Type B pancreatic cell (in vitro differentiated cells): ENCODE measurements around the gene GSTM3. TPM values are rescaled to one million over a fixed set of nuclear protein-coding genes. Genes with fewer than 3 reads are reported as not detected.
"Not testable (repeated sequence)": the region's sequence is repeated elsewhere in the genome, so short reads cannot be mapped to it uniquely, and the experiment has no call there.

Experiments
- DNase-seq: peaks from one replicate; pipeline ENCODE4 v3.0.0; 2021; ENCODE audit warnings: mixed read lengths; ENCODE audit not compliant: unreplicated experiment; ENCODE audit errors: extremely low spot score
- H3K27ac Mint-ChIP-seq: 2 replicates; pipeline ENCODE4 v1.8.0; 2021; ENCODE audit warnings: mild to moderate bottlenecking, mixed read lengths
- H3K27me3 Mint-ChIP-seq: 2 replicates; pipeline ENCODE4 v1.8.0; 2021; ENCODE audit warnings: mixed read lengths
- H3K36me3 Mint-ChIP-seq: 2 replicates; pipeline ENCODE4 v1.8.0; 2021; ENCODE audit warnings: mixed read lengths
- H3K4me1 Mint-ChIP-seq: one replicate; pipeline ENCODE4 v1.8.0; 2021; ENCODE audit warnings: mixed read lengths; ENCODE audit not compliant: unreplicated experiment
- H3K4me3 Mint-ChIP-seq: 2 replicates; pipeline ENCODE4 v1.8.0; 2021; ENCODE audit warnings: mild to moderate bottlenecking, mixed read lengths
- H3K9me3 Mint-ChIP-seq: 2 replicates; pipeline ENCODE4 v1.8.0; 2021; ENCODE audit warnings: mixed read lengths
- total RNA-seq: library from RNA; stranded (reverse); gene quantifications from 2 replicates; pipeline ENCODE4 v1.2.1, GENCODE V29; 2021; ENCODE audit warnings: low replicate concordance
- TF ChIP-seq, protein P1 (sequence below): fragments of 200-600 bp; sonication (generic); conservative IDR thresholded peaks from 2 replicates; pipeline ENCODE4 v1.5.0; 2021; ENCODE audit warnings: antibody characterized with exemption, mild to moderate bottlenecking

Gene GSTM3
- total RNA-seq, 1 donor from 2014 or later = 78.4 TPM

DNA sequence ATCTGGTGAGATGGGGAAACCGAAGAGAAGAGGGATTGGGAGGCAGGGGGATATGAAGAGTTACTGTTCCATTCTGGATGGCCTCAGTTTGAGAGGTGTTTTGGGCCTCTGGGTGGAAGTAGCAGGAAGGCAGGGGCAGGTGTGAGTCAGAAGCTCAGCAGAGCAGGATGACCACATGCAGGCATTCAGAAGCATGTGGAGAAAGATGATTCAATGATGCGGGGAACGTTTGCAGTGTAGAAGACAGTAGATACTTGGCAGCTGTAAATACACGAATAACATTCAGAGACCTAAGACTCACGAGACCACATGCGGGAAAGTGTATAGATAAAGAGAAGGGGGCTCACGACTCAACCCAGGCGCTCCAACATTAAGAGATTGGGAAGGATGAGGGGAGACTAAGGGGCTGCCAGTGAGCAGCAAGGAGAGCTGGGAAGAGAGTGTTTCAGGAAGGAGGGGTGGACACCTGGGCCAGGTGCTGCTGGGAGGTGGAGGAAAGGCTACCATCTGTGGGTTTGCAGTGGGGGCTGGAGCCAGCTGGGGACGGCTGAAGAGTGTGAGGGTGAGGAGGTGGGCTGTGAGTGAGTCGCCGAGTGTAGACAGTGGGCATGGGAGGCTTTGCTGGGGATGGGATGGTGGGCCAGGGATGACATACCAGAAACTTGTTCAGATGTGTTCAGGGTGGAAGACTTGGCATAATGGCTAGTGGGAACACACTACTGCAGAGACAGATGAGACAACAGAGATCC lies 28.7 kb upstream of the GSTM3 start:
- Mint-ChIP-seq H3K4me3 (no peak overlapping the region), H3K9me3 (no peaks in the 10 kb centered on the region), H3K36me3 (no peaks in the 10 kb centered on the region), H3K4me1 (peaks cover 11% of the 10 kb centered on the region), H3K27ac (no peak overlapping the region), H3K27me3 (peaks cover 13% of the 10 kb centered on the region)
- TF ChIP-seq, protein P1, sequence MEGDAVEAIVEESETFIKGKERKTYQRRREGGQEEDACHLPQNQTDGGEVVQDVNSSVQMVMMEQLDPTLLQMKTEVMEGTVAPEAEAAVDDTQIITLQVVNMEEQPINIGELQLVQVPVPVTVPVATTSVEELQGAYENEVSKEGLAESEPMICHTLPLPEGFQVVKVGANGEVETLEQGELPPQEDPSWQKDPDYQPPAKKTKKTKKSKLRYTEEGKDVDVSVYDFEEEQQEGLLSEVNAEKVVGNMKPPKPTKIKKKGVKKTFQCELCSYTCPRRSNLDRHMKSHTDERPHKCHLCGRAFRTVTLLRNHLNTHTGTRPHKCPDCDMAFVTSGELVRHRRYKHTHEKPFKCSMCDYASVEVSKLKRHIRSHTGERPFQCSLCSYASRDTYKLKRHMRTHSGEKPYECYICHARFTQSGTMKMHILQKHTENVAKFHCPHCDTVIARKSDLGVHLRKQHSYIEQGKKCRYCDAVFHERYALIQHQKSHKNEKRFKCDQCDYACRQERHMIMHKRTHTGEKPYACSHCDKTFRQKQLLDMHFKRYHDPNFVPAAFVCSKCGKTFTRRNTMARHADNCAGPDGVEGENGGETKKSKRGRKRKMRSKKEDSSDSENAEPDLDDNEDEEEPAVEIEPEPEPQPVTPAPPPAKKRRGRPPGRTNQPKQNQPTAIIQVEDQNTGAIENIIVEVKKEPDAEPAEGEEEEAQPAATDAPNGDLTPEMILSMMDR = no peak
- no peak for DNase-seq

DNA sequence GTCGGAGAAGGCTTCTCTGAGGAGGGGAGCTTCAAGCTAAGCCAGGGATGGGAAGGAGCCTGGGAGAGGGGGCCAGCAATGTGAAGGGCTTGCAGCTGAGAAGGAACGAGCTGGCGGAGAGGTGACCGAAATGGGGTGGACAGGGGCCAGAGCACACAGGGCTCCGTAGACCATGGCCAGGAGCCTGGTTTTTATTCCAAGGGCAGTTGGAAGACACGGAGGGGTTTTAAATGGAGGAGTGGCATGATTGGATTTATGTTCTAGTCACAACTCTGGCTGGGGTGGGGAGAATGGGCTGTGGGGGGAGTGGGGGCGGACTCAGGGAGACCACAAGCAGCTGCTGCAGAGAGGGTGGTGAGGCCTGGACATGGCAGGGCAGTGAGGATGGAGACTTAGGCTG lies 28.0 kb upstream of the GSTM3 start:
- Mint-ChIP-seq H3K9me3 (no peaks in the 10 kb centered on the region), H3K27me3 (peaks cover 12% of the 10 kb centered on the region), H3K36me3 (no peaks in the 10 kb centered on the region), H3K4me1 (peaks cover 9% of the 10 kb centered on the region), H3K27ac (no peak overlapping the region), H3K4me3 (no peak overlapping the region)
- TF ChIP-seq, protein P1 = no peak
- DNase-seq = no peak

DNA sequence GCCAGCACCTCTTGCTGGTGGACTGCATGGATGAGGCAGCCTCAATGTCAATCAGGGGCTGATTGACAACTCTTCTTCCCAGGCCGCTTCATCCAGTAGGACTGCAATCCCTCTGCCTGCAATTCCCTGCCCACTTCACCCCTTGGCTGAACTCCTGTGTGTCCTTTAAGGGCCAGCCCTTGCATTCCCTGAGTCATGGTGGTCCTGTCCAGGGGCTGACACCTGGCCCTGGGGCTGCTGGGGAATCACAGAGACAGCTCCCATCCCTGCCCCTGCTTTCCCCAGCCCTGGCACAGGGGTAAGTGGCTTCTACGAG lies 27.5 kb upstream of the GSTM3 start:
- TF ChIP-seq, protein P1 = no peak

DNA sequence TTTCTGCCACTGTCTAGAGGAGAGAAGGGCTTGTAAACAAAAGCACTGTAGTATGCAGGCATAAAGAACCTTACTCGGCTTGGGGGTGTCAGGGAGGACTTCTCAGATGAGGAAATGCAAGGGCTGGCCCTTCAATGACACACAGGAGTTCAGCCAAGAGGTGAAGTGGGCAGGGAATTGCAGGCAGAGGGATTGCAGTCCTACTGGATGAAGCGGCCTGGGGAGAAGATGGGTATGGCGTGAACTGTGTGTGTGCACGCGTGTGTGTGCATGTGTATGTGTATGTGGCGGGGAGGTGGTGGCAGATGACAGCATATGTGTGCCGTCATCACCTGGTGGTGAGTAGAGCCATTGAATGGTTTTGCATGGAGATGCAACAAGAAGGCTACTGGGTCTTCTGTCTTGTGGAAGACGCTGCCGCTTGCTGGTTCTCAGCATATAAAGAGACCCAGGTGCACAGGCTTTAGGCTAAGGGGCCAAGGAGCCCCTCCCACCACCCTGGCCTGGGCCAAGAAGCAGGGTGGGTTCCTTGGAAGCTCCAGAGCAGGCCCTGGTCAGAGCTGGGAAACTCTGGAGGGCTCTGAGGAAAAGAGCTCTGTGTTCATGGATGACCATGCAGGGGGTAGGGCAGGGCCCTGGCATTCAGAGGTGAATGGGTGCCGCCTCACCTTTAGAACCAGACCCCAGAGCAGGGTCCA lies 26.9 kb upstream of the GSTM3 start:
- no peak for DNase-seq
- no peak overlapping the region for H3K4me3 Mint-ChIP-seq
- peaks cover 7% of the 10 kb centered on the region for H3K4me1 Mint-ChIP-seq
- no peak overlapping the region for H3K27ac Mint-ChIP-seq
- H3K27me3 Mint-ChIP-seq = peaks cover 8% of the 10 kb centered on the region
- H3K36me3 Mint-ChIP-seq = no peaks in the 10 kb centered on the region
- TF ChIP-seq, protein P1 = no peak
- no peaks in the 10 kb centered on the region for H3K9me3 Mint-ChIP-seq

More for the DNA sequence above, 27.5 kb upstream of the GSTM3 start:
- no peak for DNase-seq
- Mint-ChIP-seq H3K36me3 (no peaks in the 10 kb centered on the region), H3K4me3 (no peak overlapping the region), H3K27ac (no peak overlapping the region), H3K27me3 (peaks cover 8% of the 10 kb centered on the region), H3K9me3 (no peaks in the 10 kb centered on the region), H3K4me1 (peaks cover 4% of the 10 kb centered on the region)

DNA sequence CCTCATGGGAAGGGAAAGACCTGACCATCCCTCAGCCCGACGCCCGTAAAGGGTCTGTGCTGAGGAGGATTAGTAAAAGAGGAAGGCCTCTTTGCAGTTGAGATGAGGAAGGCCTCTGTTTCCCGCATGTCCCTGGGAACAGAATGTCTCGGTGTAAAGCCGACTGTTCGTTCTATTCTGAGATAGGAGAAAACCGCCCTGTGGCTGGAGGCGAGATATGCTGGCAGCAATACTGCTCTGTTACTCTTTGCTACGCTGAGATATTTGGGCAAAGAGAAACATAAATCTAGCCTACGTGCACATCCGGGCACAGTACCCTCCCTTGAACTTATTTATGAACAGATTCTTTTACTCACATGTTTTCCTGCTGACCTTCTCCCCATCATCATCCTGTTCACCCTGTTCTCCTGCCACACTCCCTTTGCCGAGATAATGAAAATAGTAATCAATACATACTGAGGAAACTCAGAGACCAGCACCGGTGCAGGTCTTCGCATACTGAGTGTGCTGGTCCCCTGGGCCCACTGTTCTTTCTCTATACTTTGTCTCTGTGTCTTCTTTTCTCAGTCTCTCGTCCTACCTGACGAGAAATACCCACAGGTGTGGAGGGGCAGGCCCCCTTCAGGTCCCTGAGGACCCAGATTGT lies 26.3 kb upstream of the GSTM3 start:
- DNase-seq, H3K4me3 Mint-ChIP-seq, H3K36me3 Mint-ChIP-seq, H3K27me3 Mint-ChIP-seq, H3K4me1 Mint-ChIP-seq, H3K27ac Mint-ChIP-seq, H3K9me3 Mint-ChIP-seq: not testable (repeated sequence)
